Neural cell (in vitro differentiated cells): ENCODE results near the gene UGT2B15.

ENCODE experiments used
- CTCF ChIP-seq: fragments of 450-650 bp; IDR thresholded peaks from 2 replicates; pipeline ENCODE4 v1.5.1; 2014; ENCODE audit warnings: antibody characterized with exemption, mild to moderate bottlenecking, moderate library complexity; ENCODE audit not compliant: poor library complexity, severe bottlenecking
- EP300 ChIP-seq: fragments of 450-650 bp; conservative IDR thresholded peaks from 2 replicates; pipeline ENCODE4 v1.6.1; 2014; ENCODE audit warnings: antibody characterized with exemption, mild to moderate bottlenecking, moderate library complexity; ENCODE audit not compliant: poor library complexity, severe bottlenecking
- EZH2 ChIP-seq: fragments of 200-600, 300-800 bp; shearing (Covaris generic), sonication (generic); IDR thresholded peaks from 2 replicates; pipeline ENCODE4 v1.6.1; 2014; ENCODE audit warnings: antibody characterized with exemption, low read length, borderline replicate concordance, mild to moderate bottlenecking; ENCODE audit not compliant: insufficient read depth, poor library complexity, severe bottlenecking

GRCh38 chr4:68617003-68617698, 53.3 kb downstream of the UGT2B15 start:
- TF ChIP-seq CTCF (no peak), EP300 (no peak), EZH2 (no peak)
